ENCODE data around the gene LPP.

LPP gene

DNA sequence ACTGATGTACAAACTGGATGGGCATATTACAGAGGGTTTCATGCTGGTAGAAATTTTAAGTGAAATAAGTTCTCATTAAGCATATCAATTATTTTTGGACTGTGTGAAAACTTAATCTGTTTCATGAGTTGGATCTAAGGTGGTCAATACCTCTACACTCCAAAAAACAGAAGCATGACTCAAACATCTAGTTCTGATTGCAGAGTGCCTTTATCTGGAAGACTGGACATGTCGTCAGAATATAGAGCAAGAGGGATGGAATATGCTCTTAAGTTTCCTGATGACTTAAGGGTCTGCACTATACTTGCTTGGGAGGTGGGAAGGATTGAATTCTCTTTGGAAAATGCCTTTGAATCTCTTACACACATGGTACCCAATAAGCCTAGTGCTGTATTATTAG lies 138.3 kb downstream of the LPP start:
- no peak for DNase-seq (ENCODE audit: low read depth in 1 of 2, low spot score in 1 of 2)
- TF ChIP-seq, protein P1, sequence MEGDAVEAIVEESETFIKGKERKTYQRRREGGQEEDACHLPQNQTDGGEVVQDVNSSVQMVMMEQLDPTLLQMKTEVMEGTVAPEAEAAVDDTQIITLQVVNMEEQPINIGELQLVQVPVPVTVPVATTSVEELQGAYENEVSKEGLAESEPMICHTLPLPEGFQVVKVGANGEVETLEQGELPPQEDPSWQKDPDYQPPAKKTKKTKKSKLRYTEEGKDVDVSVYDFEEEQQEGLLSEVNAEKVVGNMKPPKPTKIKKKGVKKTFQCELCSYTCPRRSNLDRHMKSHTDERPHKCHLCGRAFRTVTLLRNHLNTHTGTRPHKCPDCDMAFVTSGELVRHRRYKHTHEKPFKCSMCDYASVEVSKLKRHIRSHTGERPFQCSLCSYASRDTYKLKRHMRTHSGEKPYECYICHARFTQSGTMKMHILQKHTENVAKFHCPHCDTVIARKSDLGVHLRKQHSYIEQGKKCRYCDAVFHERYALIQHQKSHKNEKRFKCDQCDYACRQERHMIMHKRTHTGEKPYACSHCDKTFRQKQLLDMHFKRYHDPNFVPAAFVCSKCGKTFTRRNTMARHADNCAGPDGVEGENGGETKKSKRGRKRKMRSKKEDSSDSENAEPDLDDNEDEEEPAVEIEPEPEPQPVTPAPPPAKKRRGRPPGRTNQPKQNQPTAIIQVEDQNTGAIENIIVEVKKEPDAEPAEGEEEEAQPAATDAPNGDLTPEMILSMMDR (IDR thresholded peaks at IDR 0.05; ENCODE audit: insufficient read depth, low read length), result no peak
- TF ChIP-seq POLR2AphosphoS5 (IDR thresholded peaks at IDR 0.05; ENCODE audit: low read depth), result no peak
- TF ChIP-seq GABPA (IDR thresholded peaks at IDR 0.05; ENCODE audit: low read depth), result no peak
- TF ChIP-seq SPI1 (IDR thresholded peaks at IDR 0.05; ENCODE audit: borderline replicate concordance, low read depth), result no peak
- TF ChIP-seq, protein P2, sequence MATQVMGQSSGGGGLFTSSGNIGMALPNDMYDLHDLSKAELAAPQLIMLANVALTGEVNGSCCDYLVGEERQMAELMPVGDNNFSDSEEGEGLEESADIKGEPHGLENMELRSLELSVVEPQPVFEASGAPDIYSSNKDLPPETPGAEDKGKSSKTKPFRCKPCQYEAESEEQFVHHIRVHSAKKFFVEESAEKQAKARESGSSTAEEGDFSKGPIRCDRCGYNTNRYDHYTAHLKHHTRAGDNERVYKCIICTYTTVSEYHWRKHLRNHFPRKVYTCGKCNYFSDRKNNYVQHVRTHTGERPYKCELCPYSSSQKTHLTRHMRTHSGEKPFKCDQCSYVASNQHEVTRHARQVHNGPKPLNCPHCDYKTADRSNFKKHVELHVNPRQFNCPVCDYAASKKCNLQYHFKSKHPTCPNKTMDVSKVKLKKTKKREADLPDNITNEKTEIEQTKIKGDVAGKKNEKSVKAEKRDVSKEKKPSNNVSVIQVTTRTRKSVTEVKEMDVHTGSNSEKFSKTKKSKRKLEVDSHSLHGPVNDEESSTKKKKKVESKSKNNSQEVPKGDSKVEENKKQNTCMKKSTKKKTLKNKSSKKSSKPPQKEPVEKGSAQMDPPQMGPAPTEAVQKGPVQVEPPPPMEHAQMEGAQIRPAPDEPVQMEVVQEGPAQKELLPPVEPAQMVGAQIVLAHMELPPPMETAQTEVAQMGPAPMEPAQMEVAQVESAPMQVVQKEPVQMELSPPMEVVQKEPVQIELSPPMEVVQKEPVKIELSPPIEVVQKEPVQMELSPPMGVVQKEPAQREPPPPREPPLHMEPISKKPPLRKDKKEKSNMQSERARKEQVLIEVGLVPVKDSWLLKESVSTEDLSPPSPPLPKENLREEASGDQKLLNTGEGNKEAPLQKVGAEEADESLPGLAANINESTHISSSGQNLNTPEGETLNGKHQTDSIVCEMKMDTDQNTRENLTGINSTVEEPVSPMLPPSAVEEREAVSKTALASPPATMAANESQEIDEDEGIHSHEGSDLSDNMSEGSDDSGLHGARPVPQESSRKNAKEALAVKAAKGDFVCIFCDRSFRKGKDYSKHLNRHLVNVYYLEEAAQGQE (IDR thresholded peaks at IDR 0.05; ENCODE audit: insufficient replicate concordance, low read depth), result no peak
- H3K4me3 ChIP-seq (replicated peaks; ENCODE audit: insufficient read depth, low read length), result no peak overlapping the region
- H3K27ac ChIP-seq (replicated peaks), result no peak overlapping the region
- no peaks in the 10 kb centered on the region for H3K27me3 ChIP-seq (ENCODE audit: insufficient read depth, poor library complexity, severe bottlenecking)

DNA sequence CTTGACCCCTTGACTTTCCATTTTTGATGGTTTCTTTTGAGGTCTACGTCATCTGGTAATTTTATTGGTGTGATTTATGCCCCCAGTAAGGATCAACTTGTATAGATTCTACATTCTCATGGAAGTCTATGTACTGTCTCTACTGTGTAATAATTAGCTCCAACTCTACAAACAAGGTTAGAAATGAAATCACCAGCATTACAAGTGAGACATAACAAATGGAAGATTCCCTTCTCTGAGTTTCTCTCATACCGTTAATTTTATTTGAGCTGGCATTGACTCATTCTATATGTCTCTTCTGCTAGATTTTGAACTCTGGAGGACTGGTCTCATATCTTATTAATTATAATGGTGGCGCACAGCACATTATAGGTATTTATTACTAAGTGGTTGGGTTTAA lies 138.9 kb downstream of the LPP start:
- DNase-seq (ENCODE audit: low read depth in 1 of 2, low spot score in 1 of 2), result no peak
- H3K27ac ChIP-seq (replicated peaks), result no peak overlapping the region
- TF ChIP-seq, protein P2 (IDR thresholded peaks at IDR 0.05; ENCODE audit: insufficient replicate concordance, low read depth), result no peak
- no peak for TF ChIP-seq POLR2AphosphoS5 (IDR thresholded peaks at IDR 0.05; ENCODE audit: low read depth)
- no peak for TF ChIP-seq SPI1 (IDR thresholded peaks at IDR 0.05; ENCODE audit: borderline replicate concordance, low read depth)
- no peak for TF ChIP-seq GABPA (IDR thresholded peaks at IDR 0.05; ENCODE audit: low read depth)
- TF ChIP-seq, protein P1 (IDR thresholded peaks at IDR 0.05; ENCODE audit: insufficient read depth, low read length), result no peak
- H3K4me3 ChIP-seq (replicated peaks; ENCODE audit: insufficient read depth, low read length), result no peak overlapping the region
- H3K27me3 ChIP-seq (ENCODE audit: insufficient read depth, poor library complexity, severe bottlenecking), result no peaks in the 10 kb centered on the region

DNA sequence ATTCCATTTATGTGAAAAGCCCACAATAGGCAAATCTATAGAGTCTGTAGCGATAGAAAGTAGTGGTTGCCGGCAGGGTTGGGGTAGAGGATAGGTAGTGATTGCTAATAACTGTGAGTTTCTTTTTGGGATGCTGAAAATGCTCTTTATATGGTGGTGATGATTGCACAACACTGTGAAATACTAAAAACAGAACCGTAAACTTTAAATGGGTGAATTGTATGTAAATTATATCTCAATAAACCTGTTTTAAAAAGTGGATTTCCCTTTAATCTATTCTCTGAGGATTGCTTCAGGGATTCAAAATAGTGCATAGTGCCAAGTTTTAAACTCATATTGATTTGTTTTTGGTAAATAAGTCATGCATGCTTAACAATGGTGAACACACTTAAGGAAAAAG lies 140.2 kb downstream of the LPP start:
- Histone ChIP-seq H3K4me3 (replicated peaks; ENCODE audit: insufficient read depth, low read length) (no peak overlapping the region), H3K27ac (replicated peaks) (no peak overlapping the region), H3K27me3 (ENCODE audit: insufficient read depth, poor library complexity, severe bottlenecking) (no peaks in the 10 kb centered on the region)
- DNase-seq (ENCODE audit: low read depth in 1 of 2, low spot score in 1 of 2), result no peak
- TF ChIP-seq, protein P2 (IDR thresholded peaks at IDR 0.05; ENCODE audit: insufficient replicate concordance, low read depth), result no peak
- TF ChIP-seq SPI1 (IDR thresholded peaks at IDR 0.05; ENCODE audit: borderline replicate concordance, low read depth) (no peak), POLR2AphosphoS5 (IDR thresholded peaks at IDR 0.05; ENCODE audit: low read depth) (no peak), GABPA (IDR thresholded peaks at IDR 0.05; ENCODE audit: low read depth) (no peak)
- TF ChIP-seq, protein P1 (IDR thresholded peaks at IDR 0.05; ENCODE audit: insufficient read depth, low read length), result no peak
